Thyroid gland (tissue), 4 donors: ENCODE results near the gene RAB27B. TPM values are rescaled to one million over a fixed set of nuclear protein-coding genes. Genes with fewer than 3 reads are reported as not detected.

Experiments used
- DNase-seq, 2 donors: peaks; one replicate each; pipeline ENCODE4 v3.0.0-alpha.2; 2019
- H3K27ac ChIP-seq, 3 donors: fragments of 200-600 bp; sonication (generic); 1 replicate in 2 of 3; 2 replicates in 1 of 3; pipeline ENCODE4 v1.5.1; 2016 to 2019; ENCODE audit warnings: mild to moderate bottlenecking in 1 of 3, moderate library complexity in 1 of 3
- H3K27me3 ChIP-seq: fragments of 200-600 bp; sonication (generic); one replicate; pipeline ENCODE4 v1.5.1; 2019
- H3K36me3 ChIP-seq, 2 donors: fragments of 200-600 bp; sonication (generic); one replicate each; pipeline ENCODE4 v1.5.1; 2016 to 2019
- H3K4me1 ChIP-seq, 2 donors: fragments of 200-600 bp; sonication (generic); one replicate each; pipeline ENCODE4 v1.5.1; 2017 to 2019
- H3K4me3 ChIP-seq, 3 donors: fragments of 200-600 bp; sonication (generic); replicated peaks in 1 of 3; 1 replicate in 2 of 3; 2 replicates in 1 of 3; pipeline ENCODE4 v1.5.1; 2016; ENCODE audit warnings: mild to moderate bottlenecking in 1 of 3
- H3K9me3 ChIP-seq: fragments of 200-600 bp; sonication (generic); one replicate; pipeline ENCODE4 v1.5.1; 2017
- POLR2A ChIP-seq, 2 donors: fragments of 450-650 bp; IDR thresholded peaks; one replicate each; pipeline ENCODE4 v1.6.1; 2017; ENCODE audit warnings: antibody characterized with exemption in 2 of 2, mild to moderate bottlenecking in 2 of 2, moderate library complexity in 1 of 2
- WGBS, 2 donors: methylation state at CpG; one replicate each; pipeline ENCODE4 v1.1.5; 2017; 5-methylcytosine and 5-hydroxymethylcytosine counted together
- intact Hi-C: fragments of 100-400 bp; cut with DNase I; formaldehyde crosslinking; loops from one replicate; pipeline ENCODE4 v1.15.1; 2023
- total RNA-seq, 4 donors: library from RNA; depleted of rRNA; stranded (reverse); fragments of >200 nt; gene quantifications; one replicate each; pipeline ENCODE4 v1.2.3, GENCODE V29; 2016
- TF ChIP-seq, protein P1 (sequence below), 6 experiments: fragments of 200-600 bp in 3 of 6; fragments of 450-650 bp in 3 of 6; sonication (generic) in 3 of 6; IDR thresholded peaks; one replicate each; pipeline ENCODE4 v1.5.1; 2016 to 2019; ENCODE audit warnings: antibody characterized with exemption in 6 of 6, mild to moderate bottlenecking in 2 of 6, inconsistent platforms in 1 of 6, moderate library complexity in 1 of 6

RAB27B gene
- total RNA-seq, 4 donors from 2014 or later = 0.21 to 0.44 (median 0.37) TPM

DNA sequence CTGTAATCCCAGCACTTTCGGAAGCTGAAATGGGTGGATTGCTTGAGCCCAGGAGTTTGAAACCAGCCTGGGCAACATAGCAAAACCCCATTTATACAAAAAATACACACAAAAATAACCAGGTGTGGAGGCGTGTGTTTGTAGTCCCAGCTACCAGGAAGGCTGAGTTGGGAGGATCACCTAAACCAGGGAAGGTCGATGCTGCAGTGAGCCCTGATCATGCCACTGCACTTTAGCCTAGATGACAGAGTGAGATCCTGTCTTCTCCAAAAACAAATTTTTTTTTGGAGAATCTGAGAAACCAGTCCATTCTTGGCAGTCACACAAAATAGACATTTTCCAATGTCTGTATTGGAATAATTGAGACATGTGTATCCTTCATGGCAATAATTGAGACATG lies 46.8 kb downstream of the RAB27B start:
- DNase-seq = no peak
- no peaks in the 10 kb centered on the region for H3K36me3 ChIP-seq
- no peak overlapping the region for H3K27ac ChIP-seq
- intact Hi-C loops = no loop called here
- H3K4me1 ChIP-seq = no peaks in the 10 kb centered on the region
- H3K4me3 ChIP-seq = no peak overlapping the region
- H3K9me3 ChIP-seq = no peaks in the 10 kb centered on the region
- TF ChIP-seq, protein P1, sequence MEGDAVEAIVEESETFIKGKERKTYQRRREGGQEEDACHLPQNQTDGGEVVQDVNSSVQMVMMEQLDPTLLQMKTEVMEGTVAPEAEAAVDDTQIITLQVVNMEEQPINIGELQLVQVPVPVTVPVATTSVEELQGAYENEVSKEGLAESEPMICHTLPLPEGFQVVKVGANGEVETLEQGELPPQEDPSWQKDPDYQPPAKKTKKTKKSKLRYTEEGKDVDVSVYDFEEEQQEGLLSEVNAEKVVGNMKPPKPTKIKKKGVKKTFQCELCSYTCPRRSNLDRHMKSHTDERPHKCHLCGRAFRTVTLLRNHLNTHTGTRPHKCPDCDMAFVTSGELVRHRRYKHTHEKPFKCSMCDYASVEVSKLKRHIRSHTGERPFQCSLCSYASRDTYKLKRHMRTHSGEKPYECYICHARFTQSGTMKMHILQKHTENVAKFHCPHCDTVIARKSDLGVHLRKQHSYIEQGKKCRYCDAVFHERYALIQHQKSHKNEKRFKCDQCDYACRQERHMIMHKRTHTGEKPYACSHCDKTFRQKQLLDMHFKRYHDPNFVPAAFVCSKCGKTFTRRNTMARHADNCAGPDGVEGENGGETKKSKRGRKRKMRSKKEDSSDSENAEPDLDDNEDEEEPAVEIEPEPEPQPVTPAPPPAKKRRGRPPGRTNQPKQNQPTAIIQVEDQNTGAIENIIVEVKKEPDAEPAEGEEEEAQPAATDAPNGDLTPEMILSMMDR (IDR thresholded peaks at IDR 0.05) = no peak
- TF ChIP-seq POLR2A (IDR thresholded peaks at IDR 0.05) = no peak
- no peaks in the 10 kb centered on the region for H3K27me3 ChIP-seq
- 72 to 80% methylated on average over 3 of the region's 3 CpGs for WGBS, 2 donors

GRCh38 chr18:54877076-54877475 lies 48.8 kb downstream of the RAB27B start:
- Histone ChIP-seq H3K27ac (no peak overlapping the region), H3K4me3 (no peak overlapping the region), H3K27me3 (no peaks in the 10 kb centered on the region), H3K36me3 (no peaks in the 10 kb centered on the region), H3K9me3 (no peaks in the 10 kb centered on the region), H3K4me1 (no peaks in the 10 kb centered on the region)
- DNase-seq = no peak
- TF ChIP-seq POLR2A (IDR thresholded peaks at IDR 0.05) = no peak
- TF ChIP-seq, protein P1 (IDR thresholded peaks at IDR 0.05) = no peak
- WGBS, 2 donors = 93 to 97% methylated on average over 1 of the region's 1 CpG
- intact Hi-C loops = no loop called here

- DNase-seq = no peak
- Histone ChIP-seq H3K36me3 (no peaks in the 10 kb centered on the region), H3K27ac (no peak overlapping the region), H3K4me3 (no peak overlapping the region), H3K9me3 (no peaks in the 10 kb centered on the region), H3K27me3 (no peaks in the 10 kb centered on the region), H3K4me1 (no peaks in the 10 kb centered on the region)
- WGBS, 2 donors = 81 to 86% methylated on average over 2 of the region's 2 CpGs
- no peak for TF ChIP-seq POLR2A (IDR thresholded peaks at IDR 0.05)
- intact Hi-C loops = no loop called here
Measured at GRCh38 chr18:54878159-54878622, 49.9 kb downstream of the RAB27B start.

DNA sequence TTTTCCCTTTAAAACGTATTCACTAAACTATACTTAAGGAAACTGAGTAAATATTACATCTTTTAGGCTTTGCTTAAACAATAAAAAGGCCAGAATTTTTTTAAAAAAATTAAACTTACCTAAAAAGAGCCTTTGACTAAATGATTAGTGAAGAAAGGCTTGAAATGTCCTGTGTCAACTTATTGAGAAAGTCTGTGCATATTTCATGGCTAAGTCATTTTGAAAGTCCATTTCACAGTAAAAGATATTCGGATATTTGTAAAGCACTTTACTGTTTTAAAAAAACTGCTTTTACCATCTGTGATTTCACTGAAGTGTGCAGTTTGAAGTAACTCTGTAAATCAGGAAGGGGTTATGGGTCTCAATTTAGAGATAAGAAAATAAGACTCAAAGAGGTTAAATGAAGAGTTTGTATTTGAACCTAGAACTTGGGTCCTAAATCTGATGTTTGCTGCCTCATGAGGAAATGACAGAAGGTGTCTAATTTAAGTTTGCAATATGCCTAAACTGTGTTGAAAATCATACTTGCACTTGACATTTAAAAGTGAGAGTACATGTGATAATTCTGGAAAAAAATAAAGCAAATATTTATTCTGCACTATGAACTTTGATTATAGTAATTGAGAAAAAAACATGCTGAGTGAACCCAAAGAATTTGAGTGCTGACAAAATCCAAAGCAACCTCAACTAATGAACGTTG lies 50.5 kb downstream of the RAB27B start:
- no peaks in the 10 kb centered on the region for H3K27me3 ChIP-seq
- no peak for DNase-seq
- no peaks in the 10 kb centered on the region for H3K36me3 ChIP-seq
- no peaks in the 10 kb centered on the region for H3K9me3 ChIP-seq
- no peak overlapping the region for H3K4me3 ChIP-seq
- H3K4me1 ChIP-seq = no peaks in the 10 kb centered on the region
- TF ChIP-seq POLR2A (IDR thresholded peaks at IDR 0.05) = no peak
- TF ChIP-seq, protein P1 (IDR thresholded peaks at IDR 0.05) = no peak
- 57 to 65% methylated on average over 3 of the region's 3 CpGs for WGBS, 2 donors
- H3K27ac ChIP-seq = no peak overlapping the region
- intact Hi-C loops = no loop called here

GRCh38 chr18:54879691-54880090 lies 51.4 kb downstream of the RAB27B start:
- H3K4me1 ChIP-seq = no peaks in the 10 kb centered on the region
- H3K4me3 ChIP-seq = no peak overlapping the region
- 76 to 78% methylated on average over 4 of the region's 4 CpGs for WGBS, 2 donors
- no peaks in the 10 kb centered on the region for H3K36me3 ChIP-seq
- H3K9me3 ChIP-seq = no peaks in the 10 kb centered on the region
- intact Hi-C loops = no loop called here
- TF ChIP-seq POLR2A (IDR thresholded peaks at IDR 0.05) = no peak
- TF ChIP-seq, protein P1 (IDR thresholded peaks at IDR 0.05) = no peak
- DNase-seq = no peak
- H3K27me3 ChIP-seq = no peaks in the 10 kb centered on the region
- H3K27ac ChIP-seq = no peak overlapping the region
